GM10248 (cell line): ENCODE measurements around the gene TTYH1.

Source experiments
- CTCF ChIA-PET: fragments of 300-600 bp; sonication (Branson Sonifier 250); formaldehyde crosslinking; extraction: SDS; loops from one replicate; lab custom pipeline; 2021; ENCODE audit warnings: antibody characterized with exemption; lab: Yijun Ruan, JAX
- POLR2A ChIA-PET: fragments of 350-650 bp; sonication (Branson Sonifier 250); formaldehyde crosslinking; extraction: SDS; loops from one replicate; lab custom pipeline; 2020; ENCODE audit warnings: antibody characterized with exemption; lab: Yijun Ruan, JAX
- DNase-seq: peaks from one replicate; pipeline ENCODE4 v3.0.0; 2012; ENCODE audit errors: extremely low spot score
- CTCF ChIP-seq: IDR thresholded peaks from 2 replicates; pipeline ENCODE4 v1.5.1; 2012; ENCODE audit warnings: mild to moderate bottlenecking, low read depth; ENCODE audit errors: extremely low read depth, missing control alignments, control extremely low read depth

Gene TTYH1

GRCh38 chr19:54448774-54449700, 33.8 kb downstream of the TTYH1 start, which contains the start of gene LENG8:
LENG8 (plus strand) TSS chr19:54449199; CDS start chr19:54451345, 2,146 bp downstream.
- TF ChIP-seq CTCF: no peak
- POLR2A ChIA-PET: interaction anchor here (0.7 to 2.1 kb wide), 6 partner anchors 9 to 312 kb away, joined by 3 to 20 read pairs (median 4); partner anchors contain the start of genes CNOT3 and LENG9
- CTCF ChIA-PET: interaction anchor here (0.8 to 2.5 kb wide), 4 partner anchors 10 to 15 kb away, joined by 3 to 11 read pairs (median 6); partner anchors contain the start of gene LENG9
- peak; percentile 97 for DNase-seq

- POLR2A ChIA-PET: interaction anchor here (2.1 kb wide), 1 partner anchor 13 kb away, joined by 20 read pairs; the partner anchor contains the start of gene LENG9
- CTCF ChIA-PET: interaction anchor here (2.5 kb wide), 1 partner anchor 13 kb away, joined by 11 read pairs; the partner anchor contains the start of gene LENG9
- no peak for TF ChIP-seq CTCF
- no peak for DNase-seq
Measured at GRCh38 chr19:54449701-54450069, 34.4 kb downstream of the TTYH1 start.

- CTCF ChIA-PET: interaction anchor here (2.5 kb wide), 1 partner anchor 11 kb away, joined by 11 read pairs; the partner anchor contains the start of gene LENG9
- POLR2A ChIA-PET: interaction anchor here (1.2 kb wide), 1 partner anchor 12 kb away, joined by 3 read pairs; the partner anchor contains the start of gene LENG9
- DNase-seq: no peak
- TF ChIP-seq CTCF: no peak
Measured at GRCh38 chr19:54451331-54451871, 36.1 kb downstream of the TTYH1 start.

- ChIA-PET POLR2A (no interaction called here), CTCF (interaction anchor here (2.5 kb wide), 1 partner anchor 11 kb away, joined by 11 read pairs; the partner anchor contains the start of gene LENG9)
- TF ChIP-seq CTCF: no peak
- no peak for DNase-seq
Measured at GRCh38 chr19:54451997-54452396, 36.7 kb downstream of the TTYH1 start.

GRCh38 chr19:54452626-54453025, 37.4 kb downstream of the TTYH1 start:
- ChIA-PET CTCF (no interaction called here), POLR2A (interaction anchor here (2.3 kb wide), 1 partner anchor 11 kb away, joined by 12 read pairs; the partner anchor contains the start of gene LENG9)
- no peak for DNase-seq
- no peak for TF ChIP-seq CTCF
